ENCODE measurements around the gene AAK1.
"Not testable (repeated sequence)": the region's sequence is repeated elsewhere in the genome, so short reads cannot be mapped to it uniquely, and the experiment has no call there.

Gene AAK1

DNA sequence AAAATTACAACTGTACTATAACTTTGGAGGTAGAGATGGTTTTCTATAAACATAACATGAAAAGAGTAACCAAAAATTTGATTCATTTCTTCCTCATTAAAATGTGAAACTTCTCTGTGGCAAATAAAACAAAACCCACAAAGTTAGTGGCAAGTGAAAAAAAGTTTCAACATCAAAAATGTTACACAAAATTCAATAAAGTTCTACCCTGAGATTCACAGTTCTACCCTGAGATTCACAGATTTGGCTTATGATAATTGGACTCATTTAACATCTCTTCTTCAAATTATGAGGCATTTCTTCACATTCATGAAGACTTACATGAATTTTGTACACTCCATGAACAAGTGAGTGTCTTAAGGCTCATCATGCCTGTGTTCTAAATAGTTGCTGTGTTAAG, 51.0 kb downstream of the AAK1 start:
- no peak for DNase-seq

DNA sequence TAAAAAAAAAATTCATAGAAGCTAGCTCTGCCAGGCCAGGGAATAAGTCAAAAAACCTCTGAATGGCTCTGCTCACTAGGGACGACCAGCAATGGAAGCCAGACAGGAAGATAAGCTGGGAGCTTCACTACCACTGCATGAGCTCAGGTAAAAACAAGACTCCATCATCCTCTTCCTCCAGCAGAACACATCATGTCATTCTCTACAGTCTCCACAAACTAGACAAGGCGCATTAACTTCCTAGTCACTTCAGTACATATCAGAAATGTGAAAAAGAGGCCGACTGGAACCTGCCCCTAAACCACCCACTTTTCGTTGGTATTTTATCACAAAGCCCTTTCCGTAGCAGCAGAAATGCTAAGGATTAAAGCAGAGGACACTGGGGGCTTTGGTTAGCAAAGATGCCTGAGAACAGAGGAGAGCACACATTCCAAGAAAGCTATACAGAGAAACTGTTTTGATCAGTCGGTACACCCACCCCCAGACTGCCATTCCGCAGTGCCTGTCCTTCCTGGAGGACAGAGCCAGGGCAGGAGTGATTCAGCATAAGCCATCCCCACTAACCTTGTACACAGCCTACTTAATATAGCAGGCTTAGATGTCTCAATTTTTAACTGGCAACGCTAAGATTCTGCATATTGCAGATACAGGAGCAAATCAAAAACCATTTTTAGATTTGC, 53.4 kb downstream of the AAK1 start:
- no peak for DNase-seq

DNA sequence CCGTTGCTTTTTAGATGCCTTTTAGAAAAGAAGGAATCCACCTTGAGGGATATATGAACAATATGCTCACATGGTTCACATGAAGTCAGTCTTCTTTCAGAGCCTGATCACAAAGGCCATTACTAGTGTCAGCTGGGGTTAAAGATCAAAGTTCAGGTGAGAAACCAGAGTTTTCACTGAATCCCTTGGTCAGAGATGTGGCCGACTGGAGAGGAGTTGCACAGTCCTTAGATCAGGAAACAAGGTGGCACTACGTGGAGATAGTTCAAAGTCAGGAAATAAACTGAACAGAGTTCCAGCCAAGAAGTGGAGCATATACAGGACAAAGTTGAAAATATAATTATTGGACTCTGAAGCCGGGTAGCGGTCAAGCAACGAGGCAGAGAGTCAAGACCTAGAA, 54.6 kb downstream of the AAK1 start:
- no peak for DNase-seq

DNA sequence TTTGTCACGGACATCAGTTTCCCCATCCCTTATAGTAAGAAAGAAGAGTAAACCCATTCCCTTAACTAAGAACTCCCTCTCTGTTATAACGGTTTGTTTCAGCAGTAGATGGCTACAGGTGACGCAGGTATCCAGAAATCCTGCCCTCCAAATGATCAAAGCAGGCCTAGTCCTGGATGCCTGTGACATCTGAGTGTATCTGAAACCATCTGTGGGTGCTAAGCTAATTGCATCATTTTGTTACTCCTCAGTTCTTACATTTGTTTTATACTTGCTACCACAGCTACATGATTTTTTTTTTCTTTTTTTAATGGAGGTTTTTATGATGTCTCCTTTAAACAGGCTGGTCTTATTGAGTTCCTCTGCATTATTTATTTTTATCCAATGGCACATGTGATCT, 55.1 kb downstream of the AAK1 start:
- DNase-seq: no peak

DNA sequence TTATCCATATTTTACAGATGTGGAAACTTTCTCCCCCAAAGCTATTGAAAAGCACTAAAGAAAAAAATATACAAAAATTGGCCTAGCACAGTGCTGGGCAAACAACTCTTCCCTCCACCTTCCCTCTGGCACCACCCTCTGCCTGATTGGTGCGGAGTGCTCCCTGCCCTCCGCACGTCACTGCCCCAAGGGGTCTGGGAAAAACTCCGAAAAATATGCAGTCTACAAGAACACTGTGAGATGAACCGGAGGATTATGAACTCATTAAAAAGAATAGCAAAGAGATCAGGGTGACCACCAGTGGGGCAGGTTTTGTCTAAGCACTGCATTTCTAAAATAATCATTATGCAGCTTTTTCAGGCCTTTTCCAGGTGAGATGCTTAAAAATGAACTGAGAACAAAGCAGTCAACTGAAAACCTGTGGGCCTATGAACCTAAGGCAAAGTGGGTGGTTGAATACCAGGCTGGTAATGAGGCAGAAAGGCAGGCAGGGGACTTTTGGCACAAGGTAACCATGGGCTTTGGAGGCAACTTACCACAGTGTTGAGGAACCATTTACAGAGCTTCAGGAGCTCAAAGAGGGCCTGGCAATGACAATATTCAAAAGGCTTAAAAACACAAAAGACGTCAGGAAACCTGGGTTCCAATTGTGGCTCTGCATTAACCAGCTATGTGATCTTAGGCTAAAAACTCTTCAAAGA, 57.5 kb downstream of the AAK1 start:
- DNase-seq: no peak

DNA sequence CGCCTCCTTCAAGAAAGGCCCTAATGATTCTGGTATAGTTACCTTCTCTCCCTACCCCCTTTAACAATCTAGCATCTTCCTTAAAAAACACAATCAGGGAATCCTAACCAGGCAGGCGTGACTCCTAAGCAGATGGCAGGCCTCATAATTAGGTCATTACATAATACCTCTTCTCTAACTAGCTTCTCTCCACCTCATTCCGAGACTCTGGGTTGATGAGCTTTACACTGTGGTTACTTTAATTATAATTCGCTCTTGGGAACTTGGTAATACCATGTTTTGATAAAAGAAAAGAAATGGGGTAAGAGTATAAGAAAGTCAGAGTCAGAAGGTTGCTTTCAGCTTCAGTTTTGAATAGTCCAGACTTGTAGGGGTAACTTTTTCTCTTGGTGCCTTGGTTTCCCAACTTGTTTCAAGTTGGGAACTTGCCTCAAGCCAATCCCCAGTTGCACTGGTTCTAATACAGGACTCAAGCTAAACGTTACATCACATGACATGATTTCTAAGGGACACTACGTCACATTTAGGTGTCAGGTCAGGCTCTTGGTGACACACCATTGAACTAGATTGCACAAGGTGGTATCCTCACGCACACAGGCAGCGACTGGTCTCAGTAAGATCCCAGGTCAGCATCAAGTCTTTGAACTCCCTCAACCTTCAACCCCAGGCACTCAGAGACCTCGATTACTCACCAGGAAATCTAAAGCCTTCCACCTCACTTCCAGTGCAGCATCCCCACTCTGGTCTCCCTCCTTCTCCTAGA, 59.2 kb downstream of the AAK1 start:
- no peak for DNase-seq

DNA sequence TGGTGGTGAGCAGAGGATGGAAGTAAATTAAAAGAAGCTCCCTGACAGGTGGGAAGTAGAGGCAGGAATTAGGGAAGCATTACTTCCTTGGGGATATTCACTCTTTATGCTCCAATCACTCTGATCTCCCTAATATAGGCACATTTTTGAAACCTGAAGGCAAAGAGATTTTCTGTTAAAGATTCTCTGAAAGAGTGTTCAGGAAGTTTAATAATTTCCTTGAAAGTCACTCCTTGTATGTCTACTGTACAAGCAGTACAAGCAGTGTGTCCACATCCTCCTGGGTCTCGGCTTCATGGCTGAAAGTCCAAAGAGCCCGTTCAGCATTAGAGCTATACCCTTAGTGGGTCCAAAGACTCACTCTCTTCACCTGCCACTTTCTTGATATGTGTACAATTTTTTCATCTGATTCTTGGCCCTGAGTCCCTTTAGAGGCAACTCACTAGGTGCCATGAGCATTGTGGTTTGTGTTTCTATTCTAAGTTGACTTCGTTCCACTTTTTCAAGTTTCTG, 60.2 kb downstream of the AAK1 start:
- DNase-seq: no peak

DNA sequence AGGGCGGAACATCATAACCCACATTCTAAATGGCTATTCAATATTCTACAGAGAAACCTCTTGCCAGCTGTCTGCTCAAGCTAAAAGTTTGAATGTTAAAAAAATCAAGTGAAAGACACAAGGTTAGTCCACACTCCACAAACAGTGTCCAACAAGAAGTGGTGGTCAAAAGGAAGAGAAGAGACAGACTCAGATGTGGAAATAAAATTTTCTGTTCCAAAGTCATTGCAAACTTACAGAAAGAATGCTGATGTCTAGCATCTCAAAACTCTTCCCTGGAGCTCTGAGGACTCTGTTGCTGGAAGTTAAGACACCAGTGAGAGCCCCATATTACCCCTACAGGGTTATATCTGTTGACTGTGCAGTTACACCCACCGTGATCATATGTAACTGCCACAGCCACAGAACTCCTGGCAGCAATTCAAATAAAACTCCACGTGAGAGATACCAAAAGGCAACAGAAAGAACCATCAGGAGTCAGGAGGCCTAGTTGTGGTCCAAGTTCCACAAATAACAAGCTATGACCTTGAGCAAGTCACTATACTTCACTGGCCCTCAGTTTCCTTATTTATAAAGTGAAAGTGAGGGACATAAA, 60.9 kb downstream of the AAK1 start:
- DNase-seq: no peak

DNA sequence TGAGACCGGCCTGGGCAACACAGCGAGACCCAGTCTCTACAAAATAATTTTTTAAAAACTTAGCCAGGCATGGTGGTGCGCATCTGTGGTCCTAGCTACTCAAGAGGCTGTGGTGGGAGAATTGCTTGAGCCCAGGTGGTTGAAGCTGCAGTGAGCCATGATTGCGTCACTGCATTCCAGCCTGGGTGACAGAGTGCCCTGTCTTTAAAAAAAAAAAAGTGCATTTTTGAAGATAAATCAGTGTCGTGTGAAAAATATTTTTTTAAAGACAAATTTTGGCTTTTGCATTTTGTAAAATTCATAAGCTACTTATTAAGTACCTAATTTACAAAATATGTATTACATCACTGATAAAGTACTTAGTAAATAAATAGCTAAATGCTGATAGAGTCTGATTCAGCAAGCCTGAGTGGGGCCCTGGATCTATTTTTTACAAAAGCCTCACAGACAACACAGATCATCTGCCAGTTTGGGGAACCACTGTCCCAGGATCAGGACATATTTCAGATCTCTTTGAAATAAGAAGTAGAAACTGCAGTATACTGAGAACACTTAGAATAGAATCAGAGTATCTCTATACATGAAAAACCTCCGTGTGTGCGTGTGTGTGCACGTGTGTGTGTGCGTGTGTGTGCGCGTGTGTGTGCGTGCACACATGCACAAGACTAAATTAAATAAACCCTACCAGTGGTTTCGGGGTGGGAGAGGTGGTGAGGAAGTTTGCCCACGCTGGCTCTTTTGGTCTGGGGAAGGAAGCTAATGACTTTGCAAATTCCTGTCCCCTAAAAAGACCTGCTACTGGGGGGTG, 61.6 kb downstream of the AAK1 start:
- DNase-seq: no peak

DNA sequence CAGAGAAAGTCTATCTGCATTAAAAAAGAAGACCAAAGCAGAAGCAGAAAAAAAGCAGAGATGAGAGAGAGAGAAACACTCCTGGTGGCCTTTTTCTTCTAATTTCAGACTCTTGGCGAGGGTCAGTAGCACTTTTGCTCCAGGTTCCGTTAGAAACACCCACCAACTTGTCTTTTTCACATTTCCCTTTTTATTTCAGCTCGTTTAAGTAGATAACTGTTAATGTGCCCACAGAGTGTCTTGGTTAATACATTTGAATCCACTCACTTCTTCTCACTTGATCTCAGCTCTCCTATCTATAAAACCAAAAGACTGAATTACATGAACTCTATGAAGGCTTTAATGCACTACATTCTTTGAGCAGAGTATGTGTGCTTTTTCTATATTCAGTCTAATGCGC, 63.1 kb downstream of the AAK1 start:
- no peak for DNase-seq

DNA sequence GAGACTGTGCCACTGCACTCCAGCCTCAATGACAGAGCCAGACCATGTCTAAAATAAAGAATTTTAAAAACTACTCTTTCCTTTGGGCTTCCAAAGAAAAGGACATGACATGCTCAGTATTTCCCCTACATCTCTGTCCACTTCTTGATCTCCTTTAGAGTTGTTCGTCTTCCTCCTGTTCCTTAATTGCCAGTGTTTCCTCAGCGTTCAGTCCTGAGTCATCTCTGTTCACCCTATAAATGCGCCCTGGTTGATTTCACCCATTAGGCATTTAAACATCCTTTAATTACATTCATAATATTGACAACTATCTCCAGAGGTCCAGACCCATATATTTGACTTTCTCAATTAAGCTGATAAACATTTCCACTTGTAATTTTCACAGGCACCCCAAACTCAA, 64.0 kb downstream of the AAK1 start:
- DNase-seq: no peak

DNA sequence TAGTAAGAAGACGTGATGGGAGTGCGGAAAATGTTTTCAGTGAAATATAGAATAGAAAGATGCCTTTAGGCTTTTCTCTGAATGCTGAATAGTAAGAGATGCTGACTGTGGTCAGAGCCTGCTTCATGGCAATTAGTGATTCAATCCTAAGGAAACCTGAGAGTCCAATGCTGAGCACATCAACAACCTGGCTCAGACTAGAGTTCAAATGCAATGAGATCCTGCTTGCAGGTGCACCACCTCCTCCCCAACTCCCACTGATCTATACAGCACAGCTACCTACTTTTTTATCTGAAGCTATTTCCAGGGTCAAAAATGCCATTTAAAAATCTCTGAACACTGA, 65.4 kb downstream of the AAK1 start:
- DNase-seq: no peak

DNA sequence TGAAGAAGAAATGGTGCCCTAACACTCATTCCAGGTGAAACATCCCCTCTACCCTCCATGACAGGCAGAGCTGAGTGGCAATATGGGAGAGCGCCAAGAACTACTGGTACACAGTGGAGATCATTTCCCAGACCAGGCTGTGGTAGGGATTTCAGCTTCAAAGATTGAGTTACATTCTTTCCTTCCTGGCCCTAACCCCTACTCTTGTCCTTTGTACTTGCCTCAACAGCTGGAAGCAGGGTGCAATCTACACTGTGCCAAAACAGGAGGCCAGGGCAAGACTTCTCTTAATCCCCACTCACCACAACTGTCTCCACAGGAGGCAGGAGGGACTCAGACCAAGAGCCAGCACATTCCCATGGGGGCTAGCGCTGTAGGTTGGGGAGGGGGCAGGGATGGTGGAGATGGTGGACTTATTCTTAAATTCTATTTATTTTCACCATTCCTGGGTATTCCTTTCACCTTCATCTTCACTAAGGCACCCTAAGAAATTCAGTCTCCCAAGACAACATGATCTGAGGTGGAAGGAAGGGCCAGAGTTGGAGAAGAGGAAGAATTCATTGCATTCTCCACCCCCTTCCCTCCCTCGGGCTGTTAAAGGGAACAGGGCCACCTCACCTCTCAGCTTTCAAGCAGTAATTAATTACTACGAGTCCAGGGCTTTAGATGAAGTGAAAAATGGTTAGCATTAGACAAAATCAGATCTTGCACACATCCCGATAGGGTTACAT, 65.9 kb downstream of the AAK1 start:
- no peak for DNase-seq

DNA sequence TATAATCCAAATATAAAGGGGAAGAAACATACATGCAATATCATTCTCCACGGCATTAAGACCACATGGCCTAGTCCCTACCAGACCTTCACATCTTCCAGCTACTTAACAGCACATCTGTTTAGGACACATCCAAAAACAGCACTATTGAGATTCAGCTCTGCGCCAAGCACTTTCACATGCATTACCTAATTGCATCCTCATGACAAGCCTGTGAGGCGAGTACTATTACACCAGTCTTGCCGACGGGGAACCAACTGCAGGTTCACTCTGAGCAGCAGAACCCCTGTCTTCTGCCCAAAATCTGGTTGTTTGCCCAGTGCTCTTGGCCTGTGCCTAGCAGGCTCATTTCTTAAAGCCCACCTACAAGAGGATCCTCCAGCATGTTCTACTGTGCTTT, 66.7 kb downstream of the AAK1 start:
- no peak for DNase-seq

DNA sequence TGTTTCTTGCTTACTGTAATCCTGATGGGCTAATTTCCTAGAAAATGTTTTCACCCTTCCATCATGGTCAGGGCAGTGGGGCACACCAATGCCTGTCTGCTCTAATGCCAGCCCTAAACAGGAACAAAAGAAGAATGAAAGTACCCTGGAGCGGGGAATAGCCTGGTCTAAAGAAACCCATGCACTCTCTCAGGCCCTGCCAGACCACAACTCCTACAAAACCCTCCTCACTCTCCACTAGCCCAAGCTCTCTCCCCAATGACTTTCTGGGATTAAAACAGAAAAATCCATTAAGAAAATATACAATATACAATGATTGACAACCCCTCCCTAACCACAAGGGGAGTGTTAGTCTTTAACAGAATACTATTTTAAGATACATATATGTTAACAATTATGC, 67.6 kb downstream of the AAK1 start:
- no peak for DNase-seq

DNA sequence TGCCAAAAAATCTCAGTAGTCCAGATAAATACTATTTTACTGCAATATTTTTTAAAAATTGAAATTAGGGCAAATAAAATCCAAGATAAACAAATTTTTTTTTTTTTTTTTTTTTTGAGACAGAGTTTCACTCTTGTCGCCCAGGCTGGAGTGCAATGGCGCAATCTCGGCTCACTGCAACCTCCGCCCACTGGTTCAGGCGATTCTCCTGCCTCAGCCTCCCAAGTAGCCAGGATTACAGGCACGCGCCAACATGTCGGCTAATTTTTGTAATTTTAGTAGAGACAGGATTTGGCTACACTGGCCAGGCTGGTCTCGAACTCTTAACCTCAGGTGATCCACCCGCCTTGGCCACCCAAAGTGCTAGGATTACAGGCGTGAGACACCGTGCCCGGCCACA, 68.2 kb downstream of the AAK1 start:
- DNase-seq: not testable (repeated sequence)

DNA sequence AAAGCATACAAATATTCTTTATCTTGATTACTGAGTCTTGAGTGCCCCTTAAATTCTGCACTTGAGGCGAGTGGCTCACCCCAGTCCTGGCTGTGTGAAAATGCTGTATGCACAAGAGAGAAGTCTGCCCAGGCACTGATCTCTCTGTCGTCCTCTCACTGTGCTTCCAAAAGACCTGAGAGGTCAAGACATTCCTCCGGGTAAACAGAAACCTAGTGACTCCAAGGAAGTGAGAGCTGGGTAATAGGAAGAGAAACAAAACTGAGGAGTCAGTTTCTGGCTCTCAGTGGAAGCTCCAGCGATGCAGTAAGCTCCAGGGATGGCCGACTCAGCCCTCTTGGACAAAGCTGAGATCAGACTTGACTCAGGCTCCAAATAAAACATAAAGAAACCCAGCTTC, 70.9 kb downstream of the AAK1 start:
- no peak for DNase-seq

DNA sequence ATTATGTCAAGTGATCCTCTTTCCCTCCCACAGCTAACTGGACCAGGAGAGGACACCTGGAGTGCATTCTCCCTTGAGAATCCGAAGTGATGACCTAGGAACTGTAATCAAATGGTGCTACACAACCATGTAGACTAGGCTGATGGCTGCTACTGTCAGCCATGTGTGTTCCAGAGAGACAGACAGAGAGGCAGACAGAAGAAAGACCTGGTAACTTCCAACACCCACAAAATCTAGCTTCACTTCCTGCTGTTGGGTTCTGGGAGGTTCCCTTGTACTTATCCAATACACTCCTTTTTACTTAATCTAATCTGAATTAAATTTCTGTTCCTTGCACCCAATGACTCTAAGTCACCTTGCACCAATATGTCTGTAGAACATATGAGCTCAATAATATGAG, 72.3 kb downstream of the AAK1 start:
- no peak for DNase-seq

DNA sequence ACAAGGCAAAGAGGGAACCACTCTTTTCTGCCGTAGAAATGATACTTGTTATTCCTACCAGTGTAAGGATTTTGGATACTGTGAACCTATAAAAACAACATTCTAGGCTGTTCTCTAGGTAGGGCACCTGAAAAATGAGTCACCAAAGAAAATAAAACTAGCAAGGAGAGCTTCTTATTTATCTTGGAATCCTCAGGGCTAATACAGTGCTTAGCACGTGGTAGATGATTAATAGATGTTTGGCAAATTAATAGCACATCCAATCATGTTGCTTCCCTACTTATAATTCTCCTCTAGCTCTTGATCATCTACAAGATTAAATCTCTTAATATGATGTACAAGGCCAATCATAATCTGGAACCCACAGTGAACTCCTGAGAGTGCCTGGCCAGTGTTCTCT, 73.1 kb downstream of the AAK1 start:
- DNase-seq: no peak

DNA sequence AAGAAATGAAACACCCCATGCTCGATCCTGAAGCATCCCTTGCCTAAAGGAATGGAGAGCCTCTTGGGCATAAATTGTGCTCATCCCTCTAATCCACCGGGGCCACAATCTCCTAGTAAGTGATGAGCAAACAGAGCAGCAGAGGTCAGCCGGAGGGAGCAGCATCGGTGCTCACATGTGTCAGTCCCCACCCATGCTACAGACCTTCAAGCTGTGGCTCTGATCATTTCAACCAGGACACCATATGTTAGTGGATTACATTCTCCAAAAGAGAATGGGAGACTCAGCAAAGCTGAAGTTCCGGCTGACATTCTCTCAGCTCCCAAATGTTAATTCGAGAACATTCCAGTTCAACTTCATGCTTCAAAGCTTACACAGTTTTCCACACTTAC, 75.6 kb downstream of the AAK1 start:
- no peak for DNase-seq

DNA sequence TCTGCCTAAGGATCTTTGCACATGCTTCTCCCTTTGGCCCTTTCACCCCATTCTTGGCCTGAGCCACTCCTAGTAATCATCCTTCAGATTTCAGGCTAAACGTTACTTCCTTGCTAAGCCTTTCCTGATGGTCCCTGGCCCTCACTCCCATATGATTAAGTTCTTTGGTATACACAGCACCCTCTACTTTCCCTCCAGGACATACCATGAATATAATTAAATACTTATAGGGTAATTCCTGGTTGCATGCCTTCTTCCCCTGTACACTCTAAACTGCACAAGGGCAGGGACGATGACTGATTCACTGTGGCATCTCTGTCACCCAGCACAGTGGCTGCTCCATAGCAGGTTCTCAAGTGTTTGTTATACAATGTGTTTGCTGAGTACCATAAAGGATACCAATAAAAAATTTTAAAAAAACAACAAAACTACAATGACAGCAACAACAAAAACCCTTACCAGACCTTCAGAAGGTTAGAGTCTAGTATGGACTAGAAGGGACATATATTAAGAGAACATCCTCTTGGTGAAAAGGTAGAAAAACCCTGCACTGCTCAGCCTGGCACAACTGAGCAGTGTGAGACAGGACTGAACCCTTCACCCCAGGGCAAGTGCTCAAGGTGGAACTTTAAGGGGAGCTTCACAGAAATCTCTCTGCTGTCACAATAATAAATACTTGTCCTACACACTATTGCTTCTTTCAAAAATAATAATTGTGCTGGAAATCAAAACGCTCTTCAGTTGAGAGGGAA, 76.2 kb downstream of the AAK1 start:
- DNase-seq: no peak
